ENCODE data around the gene OSBPL7.

DNA sequence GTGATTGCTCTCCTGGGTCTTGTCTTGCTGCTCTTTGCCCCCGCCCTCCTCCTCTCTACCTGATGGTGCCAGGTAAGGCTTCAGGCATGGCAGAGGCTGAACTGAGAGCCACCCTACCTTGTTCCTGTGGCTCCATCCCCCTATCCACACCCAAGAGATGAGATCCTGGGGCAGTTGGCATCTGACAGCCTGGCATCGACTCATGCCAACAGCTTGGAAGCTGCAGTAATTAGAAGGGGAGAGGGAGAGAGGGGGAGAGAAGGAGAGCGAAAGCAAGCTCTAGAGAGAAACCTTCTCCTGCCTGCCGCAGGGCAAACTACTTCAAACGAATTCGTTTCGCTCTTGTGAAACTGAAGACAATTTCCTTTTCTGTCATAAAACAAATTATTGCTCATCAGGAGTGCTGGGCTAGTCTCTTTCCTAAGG is 43.2 kb upstream of the OSBPL7 start:
- TF ChIP-seq CTCF (IDR thresholded peaks at IDR 0.05; ENCODE audit: insufficient read depth, low read depth, low read length), result no peak
- TF ChIP-seq EZH2 (IDR thresholded peaks at IDR 0.05; ENCODE audit: insufficient read depth, low read length), result no peak

Measured in astrocyte (in vitro differentiated cells and primary cell).